NCI-H187 treated with DMSO at 0.1 percent for 48 hours (cell line): Measurements from ENCODE around the gene PDE4B.

Experiments used
- DNase-seq: peaks from one replicate; lab custom pipeline; 2025; lab: John Stamatoyannopoulos, UW

The PDE4B gene

GRCh38 chr1:66422804-66423203 lies 630.1 kb downstream of the PDE4B start:
- DNase-seq: no peak
